GM12801 (cell line): ENCODE results near the gene BTAF1.

Source experiments
- CTCF ChIP-seq: IDR thresholded peaks from one replicate; pipeline ENCODE4 v1.5.1; 2011; ENCODE audit warnings: control low read depth; ENCODE audit not compliant: insufficient read length; ENCODE audit errors: extremely low read depth

Gene BTAF1

GRCh38 chr10:91901784-91902677 is 21.5 kb upstream of the BTAF1 start:
- no peak for TF ChIP-seq CTCF

GRCh38 chr10:91907033-91907594 is 16.5 kb upstream of the BTAF1 start:
- no peak for TF ChIP-seq CTCF

- TF ChIP-seq CTCF, result no peak
Measured at GRCh38 chr10:91907914-91908336, 15.6 kb upstream of the BTAF1 start.

- no peak for TF ChIP-seq CTCF
Measured at GRCh38 chr10:91908337-91909116, 15.0 kb upstream of the BTAF1 start.

GRCh38 chr10:91909117-91909677 is 14.4 kb upstream of the BTAF1 start, which contains the start of gene FGFBP3:
Gene FGFBP3 (minus strand): TSS chr10:91909486. CDS start chr10:91908969, 517 bp downstream.
- no peak for TF ChIP-seq CTCF

GRCh38 chr10:91910467-91910866 is 13.1 kb upstream of the BTAF1 start:
- no peak for TF ChIP-seq CTCF

GRCh38 chr10:91919651-91920050 is 3.9 kb upstream of the BTAF1 start:
- TF ChIP-seq CTCF, result no peak
